GM12875 (cell line): Measurements from ENCODE around the gene BIRC3.
"Not testable (repeated sequence)": the region's sequence is repeated elsewhere in the genome, so short reads cannot be mapped to it uniquely, and the experiment has no call there.

ENCODE experiments used
- H3K4me3 ChIP-seq: one replicate; pipeline ENCODE4 v1.5.1; 2011; ENCODE audit warnings: low read depth, low read length, control low read depth
- TF ChIP-seq, protein P1 (sequence below): IDR thresholded peaks from 2 replicates; pipeline ENCODE4 v1.5.1; 2011; ENCODE audit warnings: low read depth, mild to moderate bottlenecking, control low read depth, inconsistent platforms, low read length, moderate library complexity, borderline replicate concordance; ENCODE audit not compliant: insufficient read depth

Gene BIRC3

DNA sequence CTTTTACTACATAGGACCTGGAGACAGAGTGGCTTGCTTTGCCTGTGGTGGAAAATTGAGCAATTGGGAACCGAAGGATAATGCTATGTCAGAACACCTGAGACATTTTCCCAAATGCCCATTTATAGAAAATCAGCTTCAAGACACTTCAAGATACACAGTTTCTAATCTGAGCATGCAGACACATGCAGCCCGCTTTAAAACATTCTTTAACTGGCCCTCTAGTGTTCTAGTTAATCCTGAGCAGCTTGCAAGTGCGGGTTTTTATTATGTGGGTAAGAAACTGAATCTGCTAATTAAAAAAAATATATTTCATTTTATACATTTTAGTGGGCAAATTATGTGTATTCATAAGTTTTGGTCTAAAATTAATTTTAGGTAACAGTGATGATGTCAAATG lies 7.8 kb downstream of the BIRC3 start:
- TF ChIP-seq, protein P1, sequence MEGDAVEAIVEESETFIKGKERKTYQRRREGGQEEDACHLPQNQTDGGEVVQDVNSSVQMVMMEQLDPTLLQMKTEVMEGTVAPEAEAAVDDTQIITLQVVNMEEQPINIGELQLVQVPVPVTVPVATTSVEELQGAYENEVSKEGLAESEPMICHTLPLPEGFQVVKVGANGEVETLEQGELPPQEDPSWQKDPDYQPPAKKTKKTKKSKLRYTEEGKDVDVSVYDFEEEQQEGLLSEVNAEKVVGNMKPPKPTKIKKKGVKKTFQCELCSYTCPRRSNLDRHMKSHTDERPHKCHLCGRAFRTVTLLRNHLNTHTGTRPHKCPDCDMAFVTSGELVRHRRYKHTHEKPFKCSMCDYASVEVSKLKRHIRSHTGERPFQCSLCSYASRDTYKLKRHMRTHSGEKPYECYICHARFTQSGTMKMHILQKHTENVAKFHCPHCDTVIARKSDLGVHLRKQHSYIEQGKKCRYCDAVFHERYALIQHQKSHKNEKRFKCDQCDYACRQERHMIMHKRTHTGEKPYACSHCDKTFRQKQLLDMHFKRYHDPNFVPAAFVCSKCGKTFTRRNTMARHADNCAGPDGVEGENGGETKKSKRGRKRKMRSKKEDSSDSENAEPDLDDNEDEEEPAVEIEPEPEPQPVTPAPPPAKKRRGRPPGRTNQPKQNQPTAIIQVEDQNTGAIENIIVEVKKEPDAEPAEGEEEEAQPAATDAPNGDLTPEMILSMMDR: no peak
- no peak overlapping the region for H3K4me3 ChIP-seq

DNA sequence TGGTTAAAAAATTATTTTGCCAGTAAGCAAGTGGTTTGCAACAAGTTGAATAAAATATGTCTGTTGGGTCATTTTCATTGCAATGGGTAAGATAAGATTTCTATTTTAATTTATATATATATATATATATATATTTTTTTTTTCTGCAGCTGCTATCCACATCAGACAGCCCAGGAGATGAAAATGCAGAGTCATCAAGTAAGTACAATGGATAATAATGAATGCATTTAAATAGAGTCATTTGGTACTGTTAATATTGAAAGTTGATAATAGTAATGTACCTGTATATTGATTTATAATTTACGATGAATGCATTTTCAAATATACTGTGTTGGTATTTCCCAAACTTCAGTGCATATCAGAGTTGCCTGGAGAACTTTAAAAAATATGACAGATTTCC lies 11.5 kb downstream of the BIRC3 start:
- H3K4me3 ChIP-seq: no peak overlapping the region
- TF ChIP-seq, protein P1: no peak

DNA sequence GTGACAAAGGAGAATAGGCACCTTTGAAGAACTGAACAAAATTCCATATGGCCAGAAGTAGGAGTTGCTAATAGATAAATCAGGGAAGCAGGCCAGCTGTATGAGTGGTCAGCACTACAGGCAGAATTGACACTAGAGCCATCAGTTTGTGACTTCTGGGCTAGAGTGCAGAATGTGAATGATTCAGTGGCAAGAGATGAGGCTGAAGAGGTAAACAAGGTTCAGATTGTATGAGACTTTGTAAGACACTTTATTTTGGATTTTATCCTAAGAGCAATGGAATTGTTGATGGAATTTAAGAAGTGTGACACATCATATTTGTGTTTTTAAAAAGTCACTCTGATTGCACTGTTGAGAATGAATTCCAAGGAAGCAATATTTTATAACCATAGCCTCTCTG lies 12.9 kb downstream of the BIRC3 start:
- H3K4me3 ChIP-seq: no peak overlapping the region
- TF ChIP-seq, protein P1: no peak

DNA sequence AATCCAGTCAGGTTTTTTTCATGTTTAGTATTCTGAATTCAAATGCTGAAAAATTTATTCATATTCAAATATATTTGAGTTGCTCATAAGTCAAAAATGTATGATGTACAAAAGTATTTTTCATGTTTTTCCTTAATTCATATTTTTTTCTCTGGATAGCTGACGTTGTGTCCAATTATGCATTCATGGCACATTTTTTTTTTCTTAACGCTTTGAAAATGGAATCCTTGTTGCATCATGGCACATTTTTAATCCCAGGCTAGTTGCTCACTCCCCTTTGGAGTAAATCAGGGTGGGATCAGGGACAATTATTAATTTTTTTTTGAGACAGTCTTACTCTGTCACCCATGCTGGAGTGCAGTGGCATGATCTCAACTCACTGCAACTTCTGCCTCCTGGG lies 14.1 kb downstream of the BIRC3 start:
- no peak overlapping the region for H3K4me3 ChIP-seq
- TF ChIP-seq, protein P1: no peak

DNA sequence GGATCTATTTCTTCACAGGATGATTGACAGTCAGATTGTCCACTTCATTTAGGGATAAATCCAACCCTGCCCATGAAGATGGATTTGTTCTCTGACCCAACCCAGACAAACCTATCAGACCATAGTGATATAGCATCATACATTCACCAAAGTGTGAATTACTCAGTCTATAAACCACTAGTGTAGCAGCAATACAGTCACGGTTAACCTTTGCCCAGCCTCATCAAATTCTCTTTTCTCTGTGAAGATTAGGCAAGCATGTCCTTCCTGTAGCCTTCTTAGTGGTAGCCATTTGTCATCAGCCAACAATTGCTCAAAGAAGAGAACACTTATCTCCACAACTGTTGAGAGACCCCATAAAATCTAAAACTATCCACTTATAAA lies 15.3 kb downstream of the BIRC3 start:
- H3K4me3 ChIP-seq: no peak overlapping the region
- TF ChIP-seq, protein P1: no peak

DNA sequence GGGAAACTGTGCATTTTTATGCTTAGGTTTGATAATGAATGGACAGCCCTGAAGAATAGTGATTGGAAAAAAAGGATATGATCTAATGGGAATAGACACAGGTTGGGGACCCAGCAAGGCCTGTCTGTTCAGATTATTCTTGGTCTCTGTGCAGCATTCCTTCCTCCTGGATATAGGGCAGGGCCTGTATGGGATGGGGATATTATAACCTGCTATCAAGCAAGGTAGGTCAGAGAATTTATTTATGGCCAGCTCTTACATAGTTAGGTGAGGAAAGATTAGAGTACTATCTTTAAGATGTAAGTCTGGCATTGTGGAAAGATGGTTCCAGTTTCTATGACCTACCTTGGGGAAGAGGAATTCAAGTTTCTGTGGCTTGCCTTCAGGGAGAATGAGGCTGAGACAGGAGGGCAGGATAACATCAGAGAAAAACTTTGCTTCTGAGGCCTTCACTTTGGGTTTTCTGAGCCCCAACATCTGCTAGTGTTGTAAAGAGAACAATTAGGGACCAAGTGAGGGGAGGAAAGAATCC lies 21.3 kb downstream of the BIRC3 start:
- TF ChIP-seq, protein P1: no peak

DNA sequence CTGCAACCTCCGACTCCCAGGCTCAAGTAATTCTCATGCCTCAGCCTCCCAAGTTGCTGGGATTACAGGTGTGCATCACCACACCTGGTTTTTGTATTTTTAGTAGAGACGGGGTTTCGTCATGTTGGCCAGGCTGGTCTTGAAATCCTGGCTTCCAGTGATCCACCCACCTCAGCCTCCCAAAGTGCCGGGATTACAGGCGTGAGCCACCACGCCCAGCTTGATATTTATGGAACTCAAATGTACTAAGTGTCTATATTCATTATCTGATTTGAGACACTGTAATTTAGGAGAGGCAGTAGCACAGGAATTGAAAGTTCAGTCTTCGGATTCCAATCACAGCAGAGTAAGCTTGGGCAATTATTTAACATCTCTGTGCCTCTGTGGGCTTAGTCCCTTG lies 24.0 kb downstream of the BIRC3 start:
- H3K4me3 ChIP-seq: not testable (repeated sequence)

More for the DNA sequence above, 21.3 kb downstream of the BIRC3 start:
- no peak overlapping the region for H3K4me3 ChIP-seq

DNA sequence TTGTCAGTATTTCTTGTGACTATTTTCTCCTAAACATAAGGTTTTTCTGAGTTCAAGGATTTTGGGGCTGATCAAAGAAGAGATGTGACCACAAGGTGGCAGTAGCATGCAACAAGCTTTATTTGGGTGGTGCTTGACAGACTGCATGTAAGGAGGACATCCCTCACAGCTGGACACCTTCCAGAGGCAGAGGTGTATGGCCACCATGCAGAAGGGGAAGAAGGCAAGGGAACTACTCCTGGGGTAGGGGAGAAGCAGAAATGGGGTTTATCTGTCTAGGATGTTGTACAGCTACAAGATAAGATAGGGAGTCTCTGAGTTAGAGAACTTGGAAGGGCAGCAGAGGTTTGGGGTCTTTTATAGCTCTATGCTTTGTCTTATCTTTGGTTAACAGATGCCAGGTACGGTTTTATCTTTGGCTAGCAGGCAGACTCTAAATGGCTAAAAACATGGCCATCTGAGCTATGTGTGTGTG lies 24.6 kb downstream of the BIRC3 start:
- TF ChIP-seq, protein P1: peak; percentile 73; the same call in 1 of the 2 replicates
- no peak overlapping the region for H3K4me3 ChIP-seq
